Body of pancreas (tissue), 4 donors: ENCODE results near the gene AGXT2.

Experiments used
- CTCF ChIP-seq, 7 experiments: fragments of 450-650 bp in 4 of 7; fragments of 200-600 bp in 3 of 7; sonication (generic) in 3 of 7; IDR thresholded peaks; one replicate each; pipeline ENCODE4 v1.5.1; 2016 to 2019; ENCODE audit warnings: antibody characterized with exemption in 7 of 7
- POLR2A ChIP-seq, 3 donors: fragments of 450-650 bp; IDR thresholded peaks; one replicate each; pipeline ENCODE4 v1.6.1; 2016; ENCODE audit warnings: antibody characterized with exemption in 3 of 3, mild to moderate bottlenecking in 2 of 3

GRCh38 chr5:35060236-35060635 is 12.5 kb upstream of the AGXT2 start:
- TF ChIP-seq CTCF (IDR thresholded peaks at IDR 0.05) (no peak), POLR2A (IDR thresholded peaks at IDR 0.05) (no peak)
